Natural killer cell (primary cell): ENCODE results near the gene EEPD1. TPM values are rescaled to one million over a fixed set of nuclear protein-coding genes. Genes with fewer than 3 reads are reported as not detected.

ENCODE experiments used
- ATAC-seq, 3 donors: fragments of 150-1000 bp in 2 of 3; fragments of 200-7000 bp in 1 of 3; cut with Tn5 transposase; 1 replicate in 1 of 3; 2 replicates in 2 of 3; pipeline ENCODE4 v1.10.0; 2021; ENCODE audit warnings: mild to moderate bottlenecking in 2 of 3, moderate library complexity in 2 of 3
- DNase-seq, 2 donors: peaks; one replicate each; pipeline versions ENCODE4 v3.0.0 to v3.0.0-alpha.2; 2013 to 2021; ENCODE audit warnings: mixed read lengths in 1 of 2
- H3K27ac ChIP-seq: one replicate; pipeline ENCODE4 v1.5.1; 2013; ENCODE audit warnings: mild to moderate bottlenecking, low read length
- H3K27me3 ChIP-seq: one replicate; pipeline ENCODE4 v1.6.1; 2013; ENCODE audit warnings: low read length; ENCODE audit not compliant: control insufficient read depth, insufficient read depth
- H3K36me3 ChIP-seq: one replicate; pipeline ENCODE4 v1.6.1; 2013; ENCODE audit warnings: low read length; ENCODE audit not compliant: control insufficient read depth, insufficient read depth
- H3K4me1 ChIP-seq: one replicate; pipeline ENCODE4 v1.6.1; 2013; ENCODE audit warnings: low read length; ENCODE audit not compliant: control insufficient read depth, insufficient read depth
- H3K4me3 ChIP-seq: one replicate; pipeline ENCODE4 v1.5.1; 2013; ENCODE audit warnings: low read length
- H3K9me3 ChIP-seq: one replicate; pipeline ENCODE4 v1.6.1; 2013; ENCODE audit warnings: low read length; ENCODE audit not compliant: control insufficient read depth, insufficient read depth
- H3K27ac Mint-ChIP-seq, 2 donors: one replicate each; pipeline ENCODE4 v1.8.0; 2022; ENCODE audit warnings: mild to moderate bottlenecking in 2 of 2, mixed read lengths in 2 of 2, moderate library complexity in 1 of 2
- H3K27me3 Mint-ChIP-seq, 2 donors: one replicate each; pipeline ENCODE4 v1.8.0; 2022; ENCODE audit warnings: low read depth in 2 of 2, mixed read lengths in 2 of 2
- H3K36me3 Mint-ChIP-seq: one replicate; pipeline ENCODE4 v1.8.0; 2022; ENCODE audit warnings: mixed read lengths
- H3K4me1 Mint-ChIP-seq, 2 donors: one replicate each; pipeline ENCODE4 v1.8.0; 2022; ENCODE audit warnings: mixed read lengths in 2 of 2
- H3K4me3 Mint-ChIP-seq: one replicate; pipeline ENCODE4 v1.8.0; 2022; ENCODE audit warnings: mild to moderate bottlenecking, moderate library complexity, mixed read lengths
- H3K9me3 Mint-ChIP-seq, 2 donors: one replicate each; pipeline ENCODE4 v1.8.0; 2022; ENCODE audit warnings: mixed read lengths in 2 of 2
- WGBS: methylation state at CpG from one replicate; pipeline ENCODE4 v1.1.7; 2013; ENCODE audit warnings: missing lambda C conversion rate; ENCODE audit not compliant: insufficient coverage; 5-methylcytosine and 5-hydroxymethylcytosine counted together
- intact Hi-C: fragments of 100-400 bp; cut with micrococcal nuclease; formaldehyde crosslinking; loops from one replicate; pipeline ENCODE4 v1.14.2; 2022
- total RNA-seq, 4 donors: library from RNA; stranded (reverse); fragments of 120-200 nt in 1 of 4; gene quantifications; one replicate each; pipeline versions ENCODE4 v1.2.3 to v1.2.4, GENCODE V29; 2013 to 2022
- TF ChIP-seq, protein P1 (sequence below): fragments of 200-600 bp; IDR thresholded peaks from one replicate; pipeline ENCODE4 v1.8.0; 2022; ENCODE audit warnings: antibody characterized with exemption

Gene EEPD1
- total RNA-seq, 3 donors from 2014 or later (not counting 1 experiment from before 2014, with no cell fraction given) = 0.45 to 4.9 (median 1.4) TPM

DNA sequence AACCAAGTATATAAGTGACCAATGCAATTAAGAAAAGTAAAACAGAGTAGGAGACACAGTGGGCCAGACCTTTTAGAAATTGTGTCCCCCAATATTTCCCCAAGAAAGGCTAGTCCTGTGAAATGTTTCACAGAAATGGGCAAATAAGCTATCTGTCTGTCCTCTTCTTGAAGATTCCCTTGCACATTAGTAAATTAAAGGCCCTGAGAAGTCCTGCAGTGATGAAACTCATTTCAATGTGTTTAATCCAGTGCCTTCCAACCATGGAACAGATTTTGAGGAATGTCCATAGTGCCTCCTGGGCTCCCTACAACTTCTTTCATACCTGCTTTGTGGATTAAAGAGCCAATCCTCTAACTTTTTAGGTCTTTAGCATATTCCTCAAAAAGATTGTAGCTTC lies 11.2 kb upstream of the EEPD1 start:
- intact Hi-C loops = no loop called here
- H3K27ac ChIP-seq = no peak overlapping the region
- H3K9me3 ChIP-seq = no peaks in the 10 kb centered on the region
- H3K27me3 Mint-ChIP-seq = peaks cover 11 to 50% of the 10 kb centered on the region in 2 donors
- H3K4me3 ChIP-seq = no peak overlapping the region
- TF ChIP-seq, protein P1, sequence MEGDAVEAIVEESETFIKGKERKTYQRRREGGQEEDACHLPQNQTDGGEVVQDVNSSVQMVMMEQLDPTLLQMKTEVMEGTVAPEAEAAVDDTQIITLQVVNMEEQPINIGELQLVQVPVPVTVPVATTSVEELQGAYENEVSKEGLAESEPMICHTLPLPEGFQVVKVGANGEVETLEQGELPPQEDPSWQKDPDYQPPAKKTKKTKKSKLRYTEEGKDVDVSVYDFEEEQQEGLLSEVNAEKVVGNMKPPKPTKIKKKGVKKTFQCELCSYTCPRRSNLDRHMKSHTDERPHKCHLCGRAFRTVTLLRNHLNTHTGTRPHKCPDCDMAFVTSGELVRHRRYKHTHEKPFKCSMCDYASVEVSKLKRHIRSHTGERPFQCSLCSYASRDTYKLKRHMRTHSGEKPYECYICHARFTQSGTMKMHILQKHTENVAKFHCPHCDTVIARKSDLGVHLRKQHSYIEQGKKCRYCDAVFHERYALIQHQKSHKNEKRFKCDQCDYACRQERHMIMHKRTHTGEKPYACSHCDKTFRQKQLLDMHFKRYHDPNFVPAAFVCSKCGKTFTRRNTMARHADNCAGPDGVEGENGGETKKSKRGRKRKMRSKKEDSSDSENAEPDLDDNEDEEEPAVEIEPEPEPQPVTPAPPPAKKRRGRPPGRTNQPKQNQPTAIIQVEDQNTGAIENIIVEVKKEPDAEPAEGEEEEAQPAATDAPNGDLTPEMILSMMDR = no peak
- no peak for DNase-seq
- peaks cover 0 to 2% of the 10 kb centered on the region in 2 donors for H3K9me3 Mint-ChIP-seq
- peaks cover 2% of the 10 kb centered on the region for H3K27me3 ChIP-seq
- no peaks in the 10 kb centered on the region for H3K36me3 Mint-ChIP-seq
- no peak overlapping the region for H3K4me3 Mint-ChIP-seq
- H3K4me1 Mint-ChIP-seq = no peaks in the 10 kb centered on the region
- no peak for ATAC-seq
- H3K27ac Mint-ChIP-seq = no peak overlapping the region
- H3K4me1 ChIP-seq = no peaks in the 10 kb centered on the region
- H3K36me3 ChIP-seq = no peaks in the 10 kb centered on the region

GRCh38 chr7:36144189-36144588 lies 8.9 kb upstream of the EEPD1 start:
- ATAC-seq (no peak), DNase-seq (no peak)
- Histone ChIP-seq H3K9me3 (no peaks in the 10 kb centered on the region), H3K4me3 (no peak overlapping the region), H3K36me3 (no peaks in the 10 kb centered on the region), H3K4me1 (no peaks in the 10 kb centered on the region), H3K27ac (no peak overlapping the region), H3K27me3 (peaks cover 2% of the 10 kb centered on the region)
- no peak overlapping the region for H3K4me3 Mint-ChIP-seq
- H3K4me1 Mint-ChIP-seq = no peaks in the 10 kb centered on the region
- intact Hi-C loops = no loop called here
- TF ChIP-seq, protein P1 = no peak
- H3K27me3 Mint-ChIP-seq = peaks cover 11 to 40% of the 10 kb centered on the region in 2 donors
- peaks cover 0 to 2% of the 10 kb centered on the region in 2 donors for H3K9me3 Mint-ChIP-seq
- no peaks in the 10 kb centered on the region for H3K36me3 Mint-ChIP-seq
- H3K27ac Mint-ChIP-seq = no peak overlapping the region

DNA sequence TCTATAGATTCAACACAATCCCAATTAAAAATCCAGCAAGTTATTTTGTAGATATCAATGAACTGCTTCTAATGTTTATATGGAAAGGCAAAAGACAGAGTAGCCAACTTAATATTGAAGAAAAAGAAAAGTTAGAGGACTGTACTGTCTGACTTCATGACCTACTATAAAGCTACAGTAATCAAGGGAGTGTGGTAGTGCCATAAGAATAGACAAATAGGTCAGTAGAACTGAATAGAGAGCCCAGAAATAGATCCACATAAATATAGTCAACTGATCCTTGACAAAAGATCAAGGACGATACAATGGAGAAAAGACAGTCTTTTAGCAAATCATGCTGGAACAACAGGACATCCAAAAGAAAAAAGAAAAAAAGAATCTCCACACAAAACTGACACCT lies 7.4 kb upstream of the EEPD1 start:
- Mint-ChIP-seq H3K36me3 (no peaks in the 10 kb centered on the region), H3K4me3 (no peak overlapping the region), H3K27ac (no peak overlapping the region), H3K4me1 (no peaks in the 10 kb centered on the region), H3K27me3 (peaks cover 4 to 28% of the 10 kb centered on the region in 2 donors), H3K9me3 (no peaks in the 10 kb centered on the region)
- DNase-seq (no peak), ATAC-seq (no peak)
- intact Hi-C loops = no loop called here
- peaks cover 2% of the 10 kb centered on the region for H3K27me3 ChIP-seq
- no peak overlapping the region for H3K27ac ChIP-seq
- TF ChIP-seq, protein P1 = no peak
- H3K4me1 ChIP-seq = no peaks in the 10 kb centered on the region
- no peaks in the 10 kb centered on the region for H3K9me3 ChIP-seq
- 93% methylated on average over 1 of the region's 1 CpG for WGBS
- no peak overlapping the region for H3K4me3 ChIP-seq
- no peaks in the 10 kb centered on the region for H3K36me3 ChIP-seq

DNA sequence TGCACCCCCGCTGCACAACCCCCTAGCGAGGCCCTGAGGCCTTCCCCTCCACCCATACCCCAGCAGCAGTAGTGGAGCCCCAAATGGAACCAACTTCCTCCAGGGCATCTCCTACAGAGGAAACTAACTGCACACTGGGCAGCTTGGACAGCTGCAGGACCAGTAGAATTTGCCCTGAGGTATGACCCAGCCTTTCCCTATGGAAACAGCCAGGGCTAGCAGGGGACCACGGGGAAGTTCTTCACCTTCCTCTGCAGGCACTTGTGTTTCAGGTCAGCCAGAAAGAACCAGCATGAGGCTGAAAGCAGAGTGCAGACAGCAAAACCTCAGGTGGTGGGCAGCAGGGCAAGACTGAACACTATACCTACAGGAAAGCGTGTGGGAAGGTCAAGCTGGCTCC lies 5.7 kb upstream of the EEPD1 start:
- Mint-ChIP-seq H3K27ac (no peak overlapping the region), H3K27me3 (peaks cover 4 to 18% of the 10 kb centered on the region in 2 donors), H3K9me3 (no peaks in the 10 kb centered on the region), H3K36me3 (no peaks in the 10 kb centered on the region), H3K4me1 (peaks cover 3 to 4% of the 10 kb centered on the region in 2 donors), H3K4me3 (no peak overlapping the region)
- Histone ChIP-seq H3K27me3 (peaks cover 2% of the 10 kb centered on the region), H3K9me3 (no peaks in the 10 kb centered on the region), H3K4me1 (peaks cover 3% of the 10 kb centered on the region), H3K4me3 (no peak overlapping the region), H3K36me3 (no peaks in the 10 kb centered on the region), H3K27ac (no peak overlapping the region)
- intact Hi-C loops = no loop called here
- DNase-seq = no peak
- WGBS = 72% methylated on average over 4 of the region's 4 CpGs
- no peak for ATAC-seq
- TF ChIP-seq, protein P1 = no peak
